Inflammatory macrophage (primary cell): ENCODE results near the gene ARID2.

Experiments used
- DNase-seq, 2 donors: peaks; one replicate each; pipeline ENCODE4 v3.0.0-alpha.2; 2020 to 2022

The ARID2 gene

DNA sequence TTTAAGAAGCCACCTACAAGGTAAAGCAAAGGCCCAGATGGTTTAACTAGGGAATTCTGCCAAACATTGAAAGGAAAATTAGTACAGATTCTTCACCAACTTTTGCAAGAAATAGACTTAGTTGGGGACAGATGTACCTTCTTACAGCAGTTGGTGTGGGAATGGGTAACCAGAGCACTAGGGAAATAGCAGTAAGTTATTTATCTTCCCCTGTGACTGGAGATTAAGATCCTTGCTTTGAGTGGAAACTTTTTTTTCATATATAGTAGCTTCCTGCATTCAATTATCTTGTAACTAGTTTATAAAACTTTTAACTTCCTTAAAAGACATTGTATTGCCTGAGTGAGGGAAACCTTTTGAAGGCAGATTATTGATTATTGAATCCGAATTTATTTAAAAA lies 44.2 kb downstream of the ARID2 start:
- DNase-seq, result no peak

DNA sequence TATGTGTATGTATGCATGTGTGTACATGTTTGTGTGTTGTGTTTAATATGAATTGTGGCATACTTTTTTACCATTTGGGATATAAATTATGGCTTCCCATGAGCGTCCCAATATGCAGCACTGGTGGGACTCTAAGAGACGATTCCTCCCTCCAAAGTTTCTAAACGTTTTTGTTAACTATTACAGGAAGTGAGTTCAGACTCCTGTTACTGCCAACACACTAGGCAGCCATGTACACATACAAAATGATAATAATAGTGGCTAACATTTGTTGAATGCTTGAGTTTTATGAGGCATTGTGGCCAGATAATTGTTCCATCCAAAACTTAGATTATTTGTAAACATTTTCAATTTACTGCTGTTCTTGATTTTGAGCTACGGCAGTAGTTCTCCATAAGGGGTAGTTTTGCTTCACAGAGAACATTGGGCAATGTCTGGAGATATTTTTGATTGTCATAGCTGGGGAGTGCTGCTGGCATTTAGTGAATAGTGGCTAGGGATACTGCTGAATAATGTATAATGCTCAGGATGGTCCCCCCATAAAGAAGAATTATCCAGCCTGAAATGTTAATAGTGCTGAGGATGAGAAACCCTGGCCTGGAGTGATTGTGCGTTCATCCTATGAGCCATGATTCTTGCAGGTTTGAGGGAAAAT lies 45.1 kb downstream of the ARID2 start:
- no peak for DNase-seq

DNA sequence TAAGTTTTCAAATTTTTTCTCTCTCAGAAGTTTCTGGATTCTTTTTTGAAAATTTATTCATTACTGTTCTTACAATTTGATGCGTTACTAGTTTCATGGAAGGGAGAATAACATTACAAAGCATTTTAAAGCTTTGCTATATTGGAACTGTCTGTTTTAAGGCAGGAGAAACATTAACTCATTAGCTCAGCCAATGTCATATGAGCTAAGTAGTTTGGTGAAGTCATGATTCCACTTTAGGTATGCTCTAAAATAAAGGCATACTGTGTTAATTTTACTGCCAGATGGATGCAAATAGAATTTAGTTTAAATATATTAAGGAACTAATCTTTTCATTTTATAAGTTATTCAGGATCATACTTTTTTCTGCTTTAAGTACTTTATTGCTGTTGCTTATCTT lies 46.0 kb downstream of the ARID2 start:
- no peak for DNase-seq

DNA sequence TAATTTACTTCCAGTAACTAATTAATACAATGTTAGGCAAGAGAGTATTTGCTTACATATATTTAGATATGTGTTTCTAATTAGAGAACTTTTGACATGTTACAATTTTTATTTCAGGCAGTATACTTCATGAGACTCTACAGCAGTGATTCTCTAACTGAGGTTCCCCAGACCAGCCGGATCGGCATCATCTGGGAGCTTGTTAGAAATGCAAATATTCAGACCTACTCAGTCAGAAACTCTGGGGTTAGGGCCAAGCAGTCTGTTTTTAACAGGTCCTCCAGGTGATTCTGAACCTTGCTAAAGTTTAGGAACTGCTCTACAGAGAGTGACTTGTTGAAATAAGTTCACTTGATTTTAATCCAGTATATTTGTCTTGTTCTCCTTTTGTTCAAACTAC lies 46.5 kb downstream of the ARID2 start:
- DNase-seq, result no peak

DNA sequence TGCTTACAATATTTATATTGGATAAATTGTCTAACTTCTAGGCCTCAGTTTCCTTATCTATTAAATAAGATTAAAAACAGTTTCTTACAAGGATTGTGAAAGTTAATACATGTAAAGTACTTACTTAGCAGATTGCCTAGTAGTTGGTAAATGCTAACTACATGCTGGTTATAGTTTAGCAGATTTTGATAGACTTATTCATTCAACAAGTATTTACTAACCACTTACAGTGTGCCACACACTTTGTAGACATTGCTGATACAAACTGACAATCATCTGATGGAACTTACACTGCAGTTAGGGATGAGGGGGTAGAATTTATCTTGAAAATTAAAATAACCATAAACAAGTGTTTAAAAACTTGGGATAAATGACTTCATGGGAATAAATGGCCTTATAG lies 50.4 kb downstream of the ARID2 start:
- DNase-seq, result no peak

DNA sequence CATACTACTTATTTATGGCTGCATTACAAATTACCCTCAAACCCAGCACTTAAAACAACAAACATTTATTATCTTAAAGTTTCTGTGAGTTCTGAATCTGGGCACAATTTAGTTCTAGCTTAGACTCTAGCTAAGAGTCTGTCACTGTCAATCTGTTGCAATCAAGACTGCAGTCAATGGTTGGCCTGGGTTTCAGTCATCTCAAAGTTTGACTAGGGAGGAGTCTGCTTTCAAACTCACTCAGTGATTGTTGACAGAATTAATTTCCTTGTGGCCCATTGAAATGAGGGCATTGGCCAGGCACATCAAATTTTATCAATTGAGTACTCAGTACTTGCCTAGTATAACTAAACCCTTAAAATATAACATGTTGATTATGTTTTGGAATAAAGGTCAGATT lies 51.6 kb downstream of the ARID2 start:
- DNase-seq, result no peak

DNA sequence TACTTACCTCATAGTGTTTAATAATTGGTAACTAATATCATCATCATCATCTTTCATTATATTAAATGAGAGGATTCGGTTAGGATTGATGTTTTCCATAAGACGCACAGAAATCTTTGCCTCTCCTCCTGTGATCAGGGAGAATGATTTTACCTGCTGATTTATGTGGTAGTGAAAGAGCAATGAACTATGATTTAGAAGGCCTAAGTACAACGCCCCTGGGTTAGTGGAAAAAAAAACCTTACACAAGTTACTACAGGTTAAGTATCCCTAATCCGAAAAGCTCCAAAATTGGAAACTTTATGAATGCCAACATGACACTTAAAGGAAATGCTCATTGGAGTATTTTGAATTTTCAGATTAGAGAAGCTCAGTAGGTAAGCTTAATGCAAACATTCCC lies 55.8 kb downstream of the ARID2 start:
- no peak for DNase-seq

DNA sequence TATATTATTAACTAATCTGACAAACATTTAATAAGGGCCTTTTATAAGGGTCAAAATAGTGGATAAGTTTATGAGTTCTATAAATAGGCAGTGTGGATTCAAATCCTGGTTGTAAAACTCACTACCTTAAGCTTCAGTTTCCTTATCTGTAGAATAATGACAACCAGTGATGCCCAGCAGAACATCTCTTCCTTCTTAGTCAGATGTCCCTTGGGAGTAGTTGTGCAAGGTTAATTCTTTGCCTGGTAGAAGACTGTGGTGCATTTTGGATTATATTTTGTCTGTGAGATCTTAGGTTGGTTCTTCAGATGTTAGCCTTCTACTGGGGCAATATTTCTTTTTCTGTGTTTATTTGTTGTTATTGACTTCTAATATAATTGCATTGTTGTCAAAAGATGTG lies 59.5 kb downstream of the ARID2 start:
- DNase-seq, result no peak

DNA sequence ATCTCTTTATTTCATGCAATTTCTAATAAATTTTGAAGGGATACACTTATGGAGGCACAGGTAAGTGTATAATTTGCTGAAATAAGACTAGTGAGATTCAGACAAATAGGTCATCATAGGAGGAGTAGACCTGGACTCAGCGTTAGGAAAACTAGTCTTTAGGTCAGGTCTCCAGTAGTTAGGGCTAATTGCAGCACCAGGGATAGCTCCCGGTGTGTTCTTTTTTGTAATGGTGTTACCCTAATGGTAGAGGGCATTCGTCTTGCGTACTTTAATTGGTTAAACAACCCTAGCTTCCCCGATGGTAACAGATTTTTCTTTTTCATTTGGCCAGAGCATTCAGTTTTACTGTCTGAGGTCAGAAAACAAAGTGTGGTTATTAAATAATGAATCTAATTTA lies 64.9 kb downstream of the ARID2 start:
- no peak for DNase-seq

DNA sequence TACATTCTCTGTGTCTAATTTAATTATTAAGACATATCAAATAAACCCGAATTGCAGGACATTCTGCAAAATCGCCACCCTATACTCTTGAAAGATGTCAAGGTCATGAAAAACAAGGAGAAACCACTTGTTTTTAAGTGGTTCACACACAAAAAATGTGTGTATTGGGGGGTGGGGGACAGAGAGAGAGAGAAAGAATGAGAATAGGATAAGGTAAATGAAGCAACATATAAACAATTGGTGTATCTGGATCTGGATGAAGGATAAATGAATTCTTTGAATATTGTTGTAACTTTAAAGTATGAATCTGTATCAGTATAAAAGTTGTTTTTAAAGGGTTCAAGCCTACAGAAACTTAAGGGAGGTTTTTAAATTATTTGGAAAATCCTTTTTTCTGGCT lies 72.1 kb downstream of the ARID2 start:
- no peak for DNase-seq

DNA sequence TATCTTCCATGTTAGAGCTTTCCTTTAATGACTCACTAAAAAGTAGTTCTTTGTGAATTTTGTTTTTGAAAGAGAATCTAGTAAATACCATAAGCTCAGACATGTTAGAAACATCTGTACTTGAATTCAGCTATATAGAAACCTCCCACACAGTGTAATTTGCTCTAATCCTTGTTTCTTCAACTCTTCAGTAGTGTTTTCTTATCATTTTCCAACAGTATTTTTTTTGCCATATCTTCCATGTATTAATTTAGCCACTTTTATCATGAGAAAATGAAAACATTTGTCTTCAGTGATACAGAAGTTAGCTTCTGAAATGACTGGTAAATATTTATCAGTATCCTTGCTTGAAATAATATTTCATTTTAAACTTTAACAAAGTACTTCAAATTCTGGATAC lies 73.6 kb downstream of the ARID2 start:
- DNase-seq, result no peak

DNA sequence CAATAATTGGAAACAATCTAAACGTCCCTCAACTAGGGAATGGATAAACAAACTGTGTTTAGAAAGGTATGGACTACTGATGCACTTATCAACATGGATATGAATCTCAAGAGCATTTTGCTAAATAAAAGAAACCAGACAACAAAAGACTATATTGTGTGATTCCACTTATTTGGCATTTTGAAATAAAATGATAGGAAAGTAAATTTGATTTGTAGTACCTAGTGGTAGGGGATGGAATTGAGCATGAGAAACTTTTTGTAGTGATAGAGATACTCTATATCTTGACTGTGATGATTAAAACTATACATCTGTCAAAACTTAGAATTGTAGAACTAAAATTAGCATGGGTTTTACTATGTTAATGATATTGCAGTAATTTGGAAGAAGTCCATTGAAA lies 87.1 kb downstream of the ARID2 start:
- DNase-seq, result no peak

DNA sequence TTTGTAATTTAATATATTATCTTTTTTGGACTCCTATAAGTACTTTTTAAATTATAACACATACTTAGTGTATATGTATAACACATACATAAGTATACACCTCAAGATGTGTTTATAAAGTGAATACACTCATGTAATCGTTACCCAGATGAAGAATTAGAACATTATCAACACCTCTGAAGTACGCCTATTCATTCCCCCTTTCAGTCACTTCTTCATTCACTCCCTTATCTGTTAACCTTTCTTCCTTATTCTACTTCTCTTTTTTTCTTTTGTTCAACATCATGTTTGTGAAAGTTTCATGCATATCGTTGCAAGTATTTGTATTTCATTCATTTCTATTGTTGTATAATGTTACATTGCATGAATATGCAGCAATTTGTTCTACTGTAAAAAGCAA lies 98.5 kb downstream of the ARID2 start:
- peak in 1 of 2 donors; percentile 17 for DNase-seq

DNA sequence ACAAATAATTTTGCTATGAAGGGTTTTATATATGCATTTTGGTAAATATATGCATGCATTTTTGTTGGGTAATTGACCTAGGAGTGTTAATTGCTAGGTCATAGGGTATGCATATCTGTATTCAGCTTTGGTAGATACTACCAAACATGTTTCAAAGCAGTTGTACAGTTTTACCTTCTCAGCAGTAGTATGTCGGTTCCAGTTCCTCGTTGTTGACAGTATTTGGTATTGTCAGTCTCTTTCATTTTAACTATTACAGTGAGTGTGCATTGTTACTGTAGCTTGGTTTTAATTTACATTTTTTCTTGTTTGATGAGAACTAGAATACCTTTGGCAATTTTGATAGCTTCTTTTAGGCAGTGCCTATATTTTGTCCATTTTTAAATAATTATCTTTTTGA lies 98.9 kb downstream of the ARID2 start:
- no peak for DNase-seq

DNA sequence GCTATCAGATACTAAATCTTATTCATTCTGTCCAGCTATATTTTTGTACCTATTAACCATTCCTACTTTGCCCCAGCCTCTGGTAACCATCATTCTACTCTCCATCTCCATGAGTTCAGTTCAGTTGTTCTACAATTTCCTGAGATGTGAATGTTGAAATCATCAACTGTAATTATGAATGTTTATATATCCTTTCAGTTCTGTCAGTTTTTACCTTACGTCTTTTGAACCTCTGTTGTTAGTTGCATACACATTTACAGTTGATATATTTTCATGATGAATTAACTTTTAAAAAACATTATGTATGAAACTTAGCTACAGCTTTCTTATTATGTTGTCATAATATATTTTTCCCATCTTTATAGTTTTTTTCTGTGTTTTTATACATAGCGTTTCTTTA lies 102.1 kb downstream of the ARID2 start:
- no peak for DNase-seq

DNA sequence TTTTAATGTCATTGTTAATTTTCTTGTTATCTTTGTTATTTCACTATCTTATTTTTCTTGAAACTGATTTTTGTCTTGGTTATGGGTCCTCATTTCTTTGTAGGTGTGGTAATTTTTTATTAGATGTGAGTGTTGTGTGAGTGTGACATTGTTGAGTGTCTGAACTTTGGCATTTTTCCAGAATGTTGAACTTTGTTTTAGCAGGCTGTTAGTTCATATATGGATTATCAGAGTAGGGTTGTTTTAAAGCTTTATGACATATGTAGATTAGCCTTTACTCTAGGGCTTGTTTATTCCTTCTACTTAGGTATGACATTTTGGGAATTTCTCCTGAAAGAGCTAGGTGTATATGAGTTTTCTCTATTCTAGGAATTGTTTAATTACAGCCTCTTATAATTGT lies 103.9 kb downstream of the ARID2 start:
- DNase-seq, result no peak

DNA sequence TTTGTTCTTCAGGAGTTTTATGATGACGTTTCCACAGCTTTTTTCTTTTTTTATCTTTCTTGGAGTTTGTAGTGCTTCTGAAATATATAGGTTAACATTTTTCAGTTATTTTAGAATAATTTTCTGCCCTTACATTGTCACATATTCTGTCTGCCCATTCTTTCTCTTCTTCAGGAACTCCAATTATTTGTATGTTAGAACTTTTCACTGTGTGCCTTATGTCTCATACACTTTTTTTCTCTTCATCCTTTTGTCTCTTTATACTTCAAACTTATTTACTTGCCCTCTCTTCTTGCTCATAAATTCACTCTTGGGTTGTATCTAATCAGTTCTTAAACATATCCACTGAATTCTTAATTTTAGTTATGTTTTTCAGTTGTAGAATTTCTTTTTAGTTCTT lies 105.3 kb downstream of the ARID2 start:
- DNase-seq, result no peak

DNA sequence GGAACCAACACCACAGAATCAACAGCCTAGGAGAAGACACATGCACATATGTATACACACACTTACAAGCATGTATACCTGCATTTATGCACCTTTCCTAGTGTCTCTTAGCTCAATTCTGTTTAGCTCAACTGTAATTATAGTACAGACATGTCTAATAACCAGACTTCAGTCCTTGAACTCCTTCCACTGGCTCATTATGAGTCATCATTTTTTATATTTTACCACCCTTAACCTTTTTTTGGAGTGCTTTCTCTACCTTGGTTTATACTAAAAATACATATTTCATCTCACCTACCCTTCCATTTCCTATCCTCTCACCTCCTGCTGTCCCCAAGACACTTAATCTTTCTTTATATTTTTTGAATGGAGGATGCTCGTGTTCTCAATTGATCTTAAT lies 110.4 kb downstream of the ARID2 start:
- no peak for DNase-seq

DNA sequence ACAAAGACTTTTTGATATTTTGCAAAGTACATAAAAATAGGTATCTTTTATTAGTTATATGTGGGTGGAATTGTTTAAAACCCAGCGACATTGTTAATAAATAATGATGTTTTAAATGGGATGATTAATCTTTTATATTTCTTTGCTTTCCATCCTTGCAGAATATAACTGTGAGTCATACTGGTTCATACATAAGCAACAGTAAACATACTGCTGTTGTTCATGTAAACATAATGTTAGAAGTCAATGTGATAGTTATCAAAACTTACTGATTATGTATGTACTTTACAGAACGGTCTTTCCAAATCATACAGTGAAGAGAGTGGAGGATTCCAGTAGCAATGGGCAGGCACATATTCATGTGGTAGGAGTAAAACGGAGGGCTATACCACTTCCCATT lies 119.8 kb downstream of the ARID2 start:
- DNase-seq, result no peak

DNA sequence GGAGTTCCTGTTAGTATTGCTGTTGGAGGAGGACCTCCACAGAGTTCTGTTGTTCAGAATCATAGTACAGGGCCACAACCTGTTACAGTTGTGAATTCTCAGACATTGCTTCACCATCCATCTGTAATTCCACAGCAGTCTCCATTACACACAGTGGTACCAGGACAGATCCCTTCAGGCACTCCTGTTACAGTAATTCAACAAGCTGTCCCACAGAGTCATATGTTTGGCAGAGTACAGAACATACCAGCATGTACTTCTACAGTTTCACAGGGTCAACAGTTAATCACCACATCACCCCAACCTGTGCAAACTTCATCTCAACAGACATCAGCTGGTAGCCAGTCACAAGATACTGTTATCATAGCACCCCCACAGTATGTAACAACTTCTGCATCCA lies 120.8 kb downstream of the ARID2 start:
- no peak for DNase-seq

DNA sequence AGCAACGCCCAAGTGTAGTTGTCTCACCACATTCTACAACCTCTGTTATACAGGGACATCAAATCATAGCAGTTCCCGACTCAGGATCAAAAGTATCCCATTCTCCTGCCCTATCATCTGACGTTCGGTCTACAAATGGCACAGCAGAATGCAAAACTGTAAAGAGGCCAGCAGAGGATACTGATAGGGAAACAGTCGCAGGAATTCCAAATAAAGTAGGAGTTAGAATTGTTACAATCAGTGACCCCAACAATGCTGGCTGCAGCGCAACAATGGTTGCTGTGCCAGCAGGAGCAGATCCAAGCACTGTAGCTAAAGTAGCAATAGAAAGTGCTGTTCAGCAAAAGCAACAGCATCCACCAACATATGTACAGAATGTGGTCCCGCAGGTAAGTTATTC lies 123.0 kb downstream of the ARID2 start:
- DNase-seq, result no peak

DNA sequence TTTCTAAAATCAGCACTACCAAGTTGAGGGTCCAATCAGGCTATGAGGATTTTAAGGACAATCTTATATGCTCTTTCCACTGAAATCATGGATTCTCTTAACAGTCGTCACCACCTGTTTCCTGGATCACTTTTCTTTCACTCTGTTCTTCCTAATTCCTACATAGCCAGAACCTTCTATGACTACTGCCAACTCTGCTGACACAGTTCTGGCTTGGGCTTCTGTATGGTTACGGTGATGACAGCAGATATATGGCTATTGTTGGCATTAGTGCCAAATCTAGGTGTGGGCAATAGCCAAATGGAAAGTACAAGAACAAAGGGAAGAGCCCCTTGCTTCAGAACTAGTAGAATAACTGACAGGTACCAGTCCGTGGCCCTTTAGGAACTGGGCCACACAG lies 124.0 kb downstream of the ARID2 start:
- no peak for DNase-seq

DNA sequence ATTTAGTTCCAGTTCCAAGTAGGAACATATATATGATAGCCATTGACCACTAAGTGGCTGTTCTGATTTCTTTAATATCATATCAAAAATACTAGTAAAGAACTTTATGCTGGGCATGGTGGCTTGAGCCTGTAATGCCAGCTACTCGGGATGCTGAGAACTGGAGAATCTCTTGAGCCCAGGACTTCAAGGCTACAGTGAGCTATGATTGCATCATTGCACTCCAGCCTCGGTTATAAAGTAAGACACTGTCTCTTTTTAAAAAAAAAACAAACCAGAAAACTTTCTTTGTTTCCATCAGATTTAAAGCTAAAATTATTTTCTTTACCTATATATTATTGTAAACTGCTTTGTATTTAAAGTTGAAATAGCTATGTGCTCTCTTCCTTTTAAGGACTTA lies 133.8 kb downstream of the ARID2 start:
- DNase-seq, result no peak

DNA sequence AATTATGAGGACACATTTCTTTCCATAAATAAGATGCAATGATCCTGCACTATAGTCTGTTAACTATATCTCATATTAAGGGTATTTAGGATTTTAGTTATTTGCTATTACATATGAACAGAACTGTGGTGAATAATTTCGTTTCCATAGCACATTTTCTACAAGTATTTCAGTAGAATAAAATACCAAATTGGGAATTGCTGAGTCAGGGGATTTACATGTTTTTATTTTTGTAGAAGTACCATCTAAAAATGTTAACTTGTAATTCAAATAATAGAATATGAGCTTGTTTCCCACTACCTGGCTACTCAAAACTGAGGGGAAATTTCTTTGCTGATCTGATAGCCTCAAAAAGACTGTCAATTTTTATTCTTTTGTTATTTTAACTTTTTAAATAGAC lies 136.8 kb downstream of the ARID2 start:
- DNase-seq, result no peak

DNA sequence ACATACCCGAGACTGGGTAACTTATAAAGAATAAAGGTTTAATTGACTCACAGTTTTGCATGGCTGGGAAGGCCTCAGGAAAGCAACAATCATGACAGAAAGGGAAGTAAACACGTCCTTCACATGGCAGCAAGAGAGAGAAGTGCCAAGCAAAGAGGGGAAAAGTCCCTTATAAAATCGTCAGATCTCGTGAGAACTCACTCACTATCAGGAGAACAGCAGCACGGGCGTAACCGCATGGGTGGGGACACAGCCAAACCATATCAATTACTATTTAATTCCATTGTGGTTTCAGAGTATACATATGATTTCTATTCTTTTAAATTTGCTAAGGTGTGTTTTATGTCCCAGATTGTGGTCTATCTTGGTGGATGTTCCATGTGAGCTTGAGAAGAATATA lies 142.9 kb downstream of the ARID2 start:
- DNase-seq, result no peak

DNA sequence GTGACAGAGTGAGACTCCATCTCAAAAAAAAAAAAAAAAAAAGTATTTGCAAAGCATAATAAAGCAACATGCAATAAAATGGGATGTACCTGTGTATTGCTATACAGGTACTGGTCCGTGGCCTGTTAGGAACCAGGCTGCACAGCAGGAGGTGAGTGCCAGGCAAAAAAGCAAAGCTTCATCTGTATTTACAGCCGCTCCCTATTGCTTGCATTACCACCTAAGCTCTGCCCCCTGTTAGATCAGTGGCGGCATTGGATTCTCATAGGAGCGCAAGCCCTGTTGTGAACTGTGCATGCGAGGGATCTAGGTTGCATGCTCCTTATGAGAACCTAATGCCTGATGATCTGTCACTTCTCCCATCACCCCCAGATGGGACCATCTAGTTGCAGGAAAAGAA lies 147.6 kb downstream of the ARID2 start:
- no peak for DNase-seq
